GM13977 (cell line): ENCODE data around the gene PDHA1.

ENCODE experiments used
- DNase-seq: peaks from one replicate; pipeline ENCODE4 v3.0.0; 2012; ENCODE audit warnings: low spot score
- CTCF ChIP-seq: IDR thresholded peaks from 2 replicates; pipeline ENCODE4 v1.5.1; 2012; ENCODE audit warnings: mild to moderate bottlenecking, control low read depth; ENCODE audit not compliant: insufficient read depth; ENCODE audit errors: extremely low read depth, missing control alignments
- in situ Hi-C: fragments of 300-500 bp; cut with MboI; formaldehyde crosslinking; loops from one replicate; pipeline ENCODE4 v1.12.0; 2022; ENCODE audit warnings: low sequenced_read_pairs, low pct_unique_long_range_greater_than_20kb, mixed read lengths, inconsistent platforms; ENCODE audit not compliant: unreplicated experiment

The PDHA1 gene

GRCh38 chrX:19386679-19387078, 43.0 kb downstream of the PDHA1 start:
- in situ Hi-C loops: no loop called here
- no peak for TF ChIP-seq CTCF
- no peak for DNase-seq

- no peak for TF ChIP-seq CTCF
- no peak for DNase-seq
- in situ Hi-C loops: no loop called here
Observed at GRCh38 chrX:19388064-19388679, 44.4 kb downstream of the PDHA1 start.

- TF ChIP-seq CTCF: no peak
- DNase-seq: no peak
- in situ Hi-C loops: no loop called here
Observed at GRCh38 chrX:19388741-19389140, 45.0 kb downstream of the PDHA1 start.

GRCh38 chrX:19389227-19389845, 45.6 kb downstream of the PDHA1 start:
- in situ Hi-C loops: no loop called here
- DNase-seq: no peak

GRCh38 chrX:19392078-19392477, 48.4 kb downstream of the PDHA1 start:
- in situ Hi-C loops: no loop called here
- DNase-seq: no peak
- no peak for TF ChIP-seq CTCF

More at GRCh38 chrX:19389227-19389845, 45.6 kb downstream of the PDHA1 start:
- TF ChIP-seq CTCF: no peak

GRCh38 chrX:19392703-19393102, 49.0 kb downstream of the PDHA1 start:
- in situ Hi-C loops: no loop called here
- no peak for DNase-seq
- no peak for TF ChIP-seq CTCF

- DNase-seq: no peak
- in situ Hi-C loops: no loop called here
- TF ChIP-seq CTCF: no peak
Observed at GRCh38 chrX:19403696-19404095, 60.0 kb downstream of the PDHA1 start.
